DOHH2 (cell line): Measurements from ENCODE around the gene LIPC.

ENCODE experiments used
- CTCF ChIP-seq: fragments of 200-600 bp; sonication (generic); IDR thresholded peaks from one replicate; pipeline ENCODE4 v1.5.1; 2014; ENCODE audit warnings: antibody characterized with exemption, mild to moderate bottlenecking, low read depth, low read length; ENCODE audit not compliant: poor library complexity, severe bottlenecking
- EZH2phosphoT487 ChIP-seq: fragments of 200-600 bp; sonication (generic); IDR thresholded peaks from 2 replicates; pipeline ENCODE4 v1.6.1; 2017; ENCODE audit warnings: borderline replicate concordance, mild to moderate bottlenecking, antibody characterized with exemption, low read length, moderate library complexity, mixed read lengths

DNA sequence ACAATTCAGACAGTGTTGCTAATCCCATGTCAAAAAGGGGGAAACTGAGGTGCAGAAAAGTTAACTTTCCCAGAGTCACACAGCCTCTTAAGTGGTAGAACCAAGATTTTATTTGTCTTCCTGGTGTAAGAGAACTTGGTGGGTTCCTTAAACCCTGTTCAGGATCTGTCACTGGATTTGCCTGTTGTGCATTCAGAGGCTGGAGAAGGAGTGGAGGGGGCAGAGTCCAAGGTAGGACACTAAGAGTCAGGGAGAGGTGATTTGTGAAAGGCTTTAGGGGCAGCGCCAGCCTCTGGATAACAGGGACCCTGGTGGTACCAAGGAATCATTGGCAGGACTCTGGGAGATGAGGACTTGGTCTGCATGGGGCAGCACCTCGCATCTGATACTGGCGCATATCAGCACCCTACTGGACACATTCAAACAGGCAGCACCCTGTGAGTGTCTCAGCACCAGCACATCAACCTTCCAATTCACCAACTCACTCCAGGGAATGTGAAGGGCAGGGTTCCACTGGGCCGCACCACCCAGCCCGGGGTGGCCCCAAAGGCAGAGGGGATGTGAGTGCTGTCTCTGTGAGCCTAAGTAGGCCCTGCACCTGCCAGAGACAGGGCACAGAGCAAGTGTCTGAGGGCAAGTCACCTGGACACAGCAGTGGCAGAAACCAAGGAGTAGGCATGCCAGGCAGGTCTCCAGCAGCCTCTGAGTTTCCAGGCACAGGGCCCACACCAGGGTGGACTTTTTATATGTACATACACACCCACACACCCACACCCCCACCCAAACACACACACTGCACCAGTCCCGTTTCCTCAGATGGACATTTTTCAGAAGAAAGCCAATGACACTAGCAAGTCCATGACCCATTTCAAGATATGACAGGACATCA is 71.6 kb downstream of the LIPC start:
- TF ChIP-seq CTCF (no peak), EZH2phosphoT487 (no peak)
